HG03039 (cell line): ENCODE results near the gene STARD3.

Experiments
- ATAC-seq: cut with Tn5 transposase; IDR thresholded peaks from one replicate; pipeline ENCODE4 v1.9.1; 2021; ENCODE audit warnings: mild to moderate bottlenecking, moderate library complexity; ENCODE audit not compliant: unreplicated experiment

Gene STARD3

DNA sequence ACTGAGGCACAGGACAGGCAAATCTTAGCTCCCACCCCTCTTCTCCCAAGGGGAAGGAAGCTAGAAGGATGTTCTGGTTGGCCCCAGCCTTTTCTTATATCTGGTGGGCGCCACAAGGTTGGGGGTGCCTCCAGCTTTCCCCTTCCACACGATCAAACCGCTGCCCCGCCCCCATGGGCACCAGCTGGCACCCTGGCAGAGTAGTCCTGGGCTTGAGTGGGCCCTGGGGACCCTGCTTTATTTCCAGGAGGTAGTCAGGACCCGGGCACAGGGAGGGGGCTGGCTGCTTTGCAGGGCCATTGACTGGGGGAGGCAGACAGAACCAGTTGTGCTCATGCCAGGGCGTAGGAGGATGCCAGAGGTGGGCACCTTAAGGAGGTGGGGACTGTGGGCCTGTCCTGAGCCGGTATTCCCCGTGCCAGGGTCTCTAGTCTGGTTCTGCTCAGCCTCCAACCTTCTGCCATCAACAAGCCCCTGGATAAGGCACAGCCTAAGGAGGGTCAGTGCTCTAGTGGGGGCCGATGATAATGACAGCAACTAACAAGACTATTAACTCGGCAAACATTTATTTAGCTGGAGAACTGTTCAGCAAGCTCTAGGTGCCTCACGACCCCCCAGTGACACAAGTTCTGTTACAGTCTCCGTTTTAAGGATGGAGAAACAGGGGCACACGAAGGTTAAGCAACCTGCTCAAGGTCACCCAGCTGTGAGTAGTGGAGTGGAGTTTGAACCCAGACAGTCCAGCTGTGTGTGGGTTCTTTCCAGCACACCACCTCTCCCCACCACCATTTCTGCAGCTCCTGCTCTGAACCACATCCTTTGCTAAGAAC lies 17.8 kb upstream of the STARD3 start:
- ATAC-seq: no peak

DNA sequence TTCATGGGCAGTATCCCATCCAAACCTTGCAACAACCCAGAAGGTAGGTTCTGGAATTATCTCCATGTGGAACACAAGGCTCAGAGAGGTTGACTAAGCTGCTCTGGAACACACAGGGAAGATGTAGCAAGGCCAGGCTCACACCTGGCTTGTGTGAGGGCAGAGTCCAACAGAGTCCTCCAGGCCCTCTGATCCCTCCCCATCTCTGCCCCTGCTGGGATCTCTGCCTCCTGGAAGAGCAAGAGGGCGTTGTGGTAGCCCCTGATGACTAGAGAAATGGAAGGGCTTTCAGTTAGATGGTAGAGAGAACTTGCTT lies 17.2 kb upstream of the STARD3 start:
- no peak for ATAC-seq

- ATAC-seq: peak; percentile 55
These were observed 15.2 kb upstream of the STARD3 start for GRCh38 chr17:39621523-39622379.

- ATAC-seq: peak; percentile 17
These were observed 14.5 kb upstream of the STARD3 start for GRCh38 chr17:39622380-39623006.

- peak; percentile 45 for ATAC-seq
These were observed 13.5 kb upstream of the STARD3 start for GRCh38 chr17:39623356-39623950.

GRCh38 chr17:39624313-39624712 lies 12.6 kb upstream of the STARD3 start:
- ATAC-seq: no peak

- ATAC-seq: no peak
These were observed 11.7 kb upstream of the STARD3 start for GRCh38 chr17:39625198-39625785.

- ATAC-seq: no peak
These were observed 10.5 kb upstream of the STARD3 start, which contains the start of gene PPP1R1B for GRCh38 chr17:39626171-39627046. TSS of gene PPP1R1B (plus strand) at chr17:39626952. CDS start at chr17:39627393, 441 bp downstream.

DNA sequence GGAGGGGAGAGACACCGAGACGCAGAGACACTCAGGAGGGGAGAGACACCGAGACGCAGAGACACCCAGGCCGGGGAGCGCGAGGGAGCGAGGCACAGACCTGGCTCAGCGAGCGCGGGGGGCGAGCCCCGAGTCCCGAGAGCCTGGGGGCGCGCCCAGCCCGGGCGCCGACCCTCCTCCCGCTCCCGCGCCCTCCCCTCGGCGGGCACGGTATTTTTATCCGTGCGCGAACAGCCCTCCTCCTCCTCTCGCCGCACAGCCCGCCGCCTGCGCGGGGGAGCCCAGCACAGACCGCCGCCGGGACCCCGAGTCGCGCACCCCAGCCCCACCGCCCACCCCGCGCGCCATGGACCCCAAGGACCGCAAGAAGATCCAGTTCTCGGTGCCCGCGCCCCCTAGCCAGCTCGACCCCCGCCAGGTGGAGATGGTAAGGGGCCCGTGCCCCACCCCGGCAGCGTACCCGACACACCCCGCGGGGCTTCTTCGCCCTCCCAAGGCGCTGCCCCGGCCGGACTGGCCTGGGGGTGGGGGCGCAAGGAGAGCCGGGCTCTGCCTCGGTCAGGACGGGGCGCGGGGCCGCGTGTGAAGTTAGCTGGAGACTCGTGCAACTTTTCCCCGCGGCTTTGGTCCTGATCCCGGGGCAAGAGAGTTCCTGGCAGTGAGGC lies 9.8 kb upstream of the STARD3 start:
- no peak for ATAC-seq

- ATAC-seq: no peak
These were observed 9.0 kb upstream of the STARD3 start for GRCh38 chr17:39627712-39628516.

- no peak for ATAC-seq
These were observed 8.1 kb upstream of the STARD3 start for GRCh38 chr17:39628655-39629493.

GRCh38 chr17:39629494-39629880 lies 7.5 kb upstream of the STARD3 start:
- no peak for ATAC-seq

DNA sequence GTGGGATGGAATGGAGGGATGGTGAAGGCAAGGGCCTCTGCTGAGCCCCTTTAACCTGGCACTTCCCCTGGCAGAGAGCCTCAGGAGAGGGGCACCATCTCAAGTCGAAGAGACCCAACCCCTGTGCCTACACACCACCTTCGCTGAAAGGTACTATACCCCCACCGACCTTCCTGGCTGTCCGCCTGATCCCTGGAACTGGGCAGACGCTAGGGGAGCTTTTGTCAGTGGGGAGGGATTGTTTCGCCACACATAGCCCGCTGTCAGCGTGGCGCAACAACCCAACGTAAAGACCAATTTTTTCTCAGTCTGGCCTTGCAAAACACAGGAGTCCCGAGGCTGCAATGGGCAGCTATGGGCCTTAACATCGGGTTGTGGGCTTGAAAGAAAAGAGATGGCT lies 7.0 kb upstream of the STARD3 start:
- ATAC-seq: no peak

DNA sequence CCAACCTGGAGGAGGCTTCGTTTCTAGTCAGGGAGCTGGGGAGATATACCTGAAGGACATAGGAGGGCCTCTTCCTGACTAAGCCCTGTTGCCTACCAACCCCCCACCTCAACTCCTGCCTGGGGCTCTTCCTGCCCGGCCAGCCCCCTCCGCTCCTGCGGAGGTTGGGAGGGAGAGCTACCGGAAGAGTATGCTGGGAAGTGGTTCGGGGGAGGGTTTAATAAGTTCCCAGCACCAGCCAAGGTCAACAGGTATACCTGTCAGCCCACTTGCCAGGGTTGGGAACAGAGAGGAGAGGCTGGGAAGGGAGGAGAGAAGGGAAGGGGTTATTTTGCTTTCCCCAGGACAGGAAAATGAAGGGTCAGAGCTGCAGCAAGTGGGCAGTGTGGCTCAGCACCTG lies 5.5 kb upstream of the STARD3 start:
- no peak for ATAC-seq

DNA sequence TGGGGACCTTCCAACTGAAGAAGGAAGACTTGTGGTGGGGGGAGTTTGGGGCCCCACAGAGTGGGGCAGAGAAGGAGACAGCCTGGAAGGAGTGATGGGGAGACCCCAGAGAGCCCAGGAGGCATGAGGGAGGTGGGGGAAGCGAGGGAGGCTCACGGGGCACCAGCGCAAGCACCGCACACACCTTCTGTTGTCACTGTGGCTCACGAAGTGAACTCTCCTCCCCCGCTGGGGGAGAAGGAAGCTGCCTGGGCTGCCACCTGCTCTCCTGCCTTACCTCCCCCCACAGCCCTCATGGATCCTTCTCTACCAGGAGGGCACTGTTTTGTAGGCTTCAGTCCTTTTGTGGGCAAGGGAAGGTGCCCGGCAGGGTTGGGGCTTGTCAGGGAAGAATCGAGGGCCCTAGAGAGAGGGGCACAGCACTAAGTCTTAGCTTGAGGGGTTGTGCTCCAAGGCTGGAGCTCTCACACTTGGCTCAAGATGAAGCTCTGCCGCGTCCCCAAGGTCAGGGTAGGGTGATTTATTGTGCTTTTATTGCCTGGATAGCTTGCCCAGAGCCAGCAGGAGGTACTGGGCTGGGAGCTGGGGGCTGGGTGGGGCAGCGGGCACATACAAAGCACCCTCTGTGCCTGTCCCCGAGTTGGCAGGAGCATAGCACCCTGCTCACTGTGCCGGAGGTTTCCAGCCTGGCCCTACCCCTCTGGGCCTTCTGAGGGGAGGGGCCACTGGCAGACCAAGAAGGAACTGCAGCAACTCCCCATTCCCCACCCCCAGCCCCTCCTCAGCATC lies 4.6 kb upstream of the STARD3 start:
- no peak for ATAC-seq

DNA sequence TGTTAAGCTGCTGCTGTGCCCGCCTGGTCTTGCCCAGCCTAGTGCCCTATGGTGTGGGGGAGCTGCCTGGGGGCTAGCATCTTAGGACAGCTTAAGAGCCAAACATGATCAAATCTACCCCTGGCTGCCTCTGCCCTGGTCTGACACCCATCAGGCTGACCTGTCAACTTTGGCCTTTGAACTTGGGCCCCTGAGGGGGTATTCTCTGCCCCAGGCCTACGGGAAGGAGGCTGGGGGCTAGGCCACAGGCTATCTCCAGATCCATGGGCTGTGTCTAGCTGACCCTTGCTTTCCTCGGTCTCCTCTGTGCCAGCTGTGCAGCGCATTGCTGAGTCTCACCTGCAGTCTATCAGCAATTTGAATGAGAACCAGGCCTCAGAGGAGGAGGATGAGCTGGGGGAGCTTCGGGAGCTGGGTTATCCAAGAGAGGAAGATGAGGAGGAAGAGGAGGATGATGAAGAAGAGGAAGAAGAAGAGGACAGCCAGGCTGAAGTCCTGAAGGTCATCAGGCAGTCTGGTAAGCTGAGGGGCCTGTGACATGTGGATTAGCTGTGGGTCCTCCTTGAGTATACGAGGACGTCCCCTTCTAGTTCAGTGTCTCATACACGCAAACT lies 3.3 kb upstream of the STARD3 start:
- no peak for ATAC-seq
